H1 (cell line): ENCODE measurements around the gene RAPGEF1. TPM values are rescaled to one million over a fixed set of nuclear protein-coding genes. Genes with fewer than 3 reads are reported as not detected.

Experiments
- BCL11A ChIP-seq, 2 experiments: IDR thresholded peaks; one replicate each; pipeline ENCODE4 v1.6.1; 2011; ENCODE audit warnings: low read depth in 2 of 2, low read length in 2 of 2, mild to moderate bottlenecking in 2 of 2
- CHD7 ChIP-seq: fragments of 300-600 bp; sonication (generic); IDR thresholded peaks from 2 replicates; pipeline ENCODE4 v1.7.1; 2012; ENCODE audit warnings: low read length, moderate library complexity, mild to moderate bottlenecking, inconsistent platforms; ENCODE audit not compliant: insufficient replicate concordance
- CTBP2 ChIP-seq: IDR thresholded peaks from 2 replicates; pipeline ENCODE4 v1.7.0; 2011; ENCODE audit warnings: borderline replicate concordance, mild to moderate bottlenecking, moderate library complexity, mixed read lengths, low read length; ENCODE audit not compliant: insufficient read depth, insufficient read length
- HDAC6 ChIP-seq: IDR thresholded peaks from one replicate; pipeline ENCODE4 v1.7.1; 2012; ENCODE audit warnings: low read depth, mild to moderate bottlenecking, inconsistent platforms, low read length, moderate library complexity
- JUND ChIP-seq: IDR thresholded peaks from 2 replicates; pipeline ENCODE4 v1.6.1; 2011; ENCODE audit warnings: mild to moderate bottlenecking, improper control_type of control experiment, low read length
- POLR2A ChIP-seq, 2 experiments: IDR thresholded peaks; 1 replicate in 1 of 2; 2 replicates in 1 of 2; pipeline ENCODE4 v1.6.1; 2011; ENCODE audit warnings: low read depth in 2 of 2, low read length in 2 of 2, mild to moderate bottlenecking in 2 of 2; ENCODE audit errors: control extremely low read depth in 1 of 2
- SIN3A ChIP-seq, 2 experiments: IDR thresholded peaks in 1 of 2; conservative IDR thresholded peaks in 1 of 2; 2 replicates each; pipeline ENCODE4 v1.6.1; 2011 to 2012; ENCODE audit warnings: low read length in 2 of 2, improper control_type of control experiment in 1 of 2, low read depth in 1 of 2, mild to moderate bottlenecking in 1 of 2
- SIX5 ChIP-seq: IDR thresholded peaks from 2 replicates; pipeline ENCODE4 v1.6.1; 2011; ENCODE audit warnings: mild to moderate bottlenecking, low read depth, low read length
- TEAD4 ChIP-seq: IDR thresholded peaks from 2 replicates; pipeline ENCODE4 v1.6.1; 2012; ENCODE audit warnings: low read depth, low read length, inconsistent platforms, mixed read lengths
- polyA plus RNA-seq, 7 experiments: library from polyadenylated mRNA; depleted of rRNA in 3 of 7; stranded (reverse) in 5 of 7; unstranded in 2 of 7; fragments of >200 nt in 5 of 7; fragments of 200-250 nt in 2 of 7; gene quantifications; 1 replicate in 5 of 7; 2 replicates in 1 of 7; 4 replicates in 1 of 7; pipeline versions ENCODE4 v1.2.1 to v1.2.3, GENCODE V29; 2011 to 2013; ENCODE audit warnings: missing spikeins in 2 of 7, mixed read lengths in 2 of 7
- total RNA-seq: library from RNA; stranded (reverse); fragmentation: NEBNext Ultra II Directional; extraction: Animal tissue kit (Norgen Biotek cat#: 25700); gene quantifications from 2 replicates; pipeline ENCODE4 v1.2.1, GENCODE V29; 2021

Gene RAPGEF1
- total and polyA plus RNA-seq, 2 of the 8 experiments (the other 6 are each of a cell fraction or from before 2014, with no cell fraction given): 29.7 to 78.9 TPM

GRCh38 chr9:131629226-131629500 lies 110.7 kb downstream of the RAPGEF1 start (continued):
- TF ChIP-seq CHD7 (no peak), SIN3A (conservative IDR thresholded peaks at IDR 0.05 in 1 of 2, IDR thresholded peaks at IDR 0.05 in 1 of 2; ENCODE audit: low read depth in 1 of 2, low read length in 2 of 2) (no peak), BCL11A (IDR thresholded peaks at IDR 0.05; ENCODE audit: low read depth in 2 of 2, low read length in 2 of 2) (no peak), HDAC6 (no peak), TEAD4 (no peak), POLR2A (IDR thresholded peaks at IDR 0.05; ENCODE audit: control extremely low read depth in 1 of 2, low read depth in 2 of 2, low read length in 2 of 2) (no peak), JUND (no peak), SIX5 (no peak), CTBP2 (no peak)
